HG03135 (cell line): ENCODE measurements around the gene BCL3.
"Not testable (repeated sequence)": the region's sequence is repeated elsewhere in the genome, so short reads cannot be mapped to it uniquely, and the experiment has no call there.

Experiments used
- ATAC-seq: cut with Tn5 transposase; IDR thresholded peaks from one replicate; pipeline ENCODE4 v1.9.1; 2021; ENCODE audit warnings: mild to moderate bottlenecking, moderate library complexity; ENCODE audit not compliant: unreplicated experiment

The BCL3 gene

DNA sequence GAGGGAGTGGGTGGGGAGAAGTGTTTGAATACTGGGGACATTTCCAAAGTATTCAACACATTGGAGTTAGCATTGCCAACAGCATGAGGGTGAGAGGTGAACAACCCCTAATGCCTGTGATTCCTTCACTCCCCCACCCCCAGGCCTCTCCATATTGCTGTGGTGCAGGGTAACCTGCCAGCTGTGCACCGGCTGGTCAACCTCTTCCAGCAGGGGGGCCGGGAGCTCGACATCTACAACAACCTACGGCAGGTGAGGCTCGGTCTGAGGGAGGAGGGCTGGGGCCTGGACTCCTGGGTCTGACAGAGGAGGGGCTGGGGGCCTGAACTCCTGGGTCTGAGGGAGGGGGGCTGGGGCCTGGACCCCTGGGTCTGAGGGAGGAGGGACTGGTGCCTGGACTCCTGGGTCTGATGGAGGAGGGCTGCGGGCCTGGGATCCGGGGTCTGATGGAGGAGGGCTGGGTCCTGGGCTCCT lies 7.6 kb downstream of the BCL3 start:
- no peak for ATAC-seq

DNA sequence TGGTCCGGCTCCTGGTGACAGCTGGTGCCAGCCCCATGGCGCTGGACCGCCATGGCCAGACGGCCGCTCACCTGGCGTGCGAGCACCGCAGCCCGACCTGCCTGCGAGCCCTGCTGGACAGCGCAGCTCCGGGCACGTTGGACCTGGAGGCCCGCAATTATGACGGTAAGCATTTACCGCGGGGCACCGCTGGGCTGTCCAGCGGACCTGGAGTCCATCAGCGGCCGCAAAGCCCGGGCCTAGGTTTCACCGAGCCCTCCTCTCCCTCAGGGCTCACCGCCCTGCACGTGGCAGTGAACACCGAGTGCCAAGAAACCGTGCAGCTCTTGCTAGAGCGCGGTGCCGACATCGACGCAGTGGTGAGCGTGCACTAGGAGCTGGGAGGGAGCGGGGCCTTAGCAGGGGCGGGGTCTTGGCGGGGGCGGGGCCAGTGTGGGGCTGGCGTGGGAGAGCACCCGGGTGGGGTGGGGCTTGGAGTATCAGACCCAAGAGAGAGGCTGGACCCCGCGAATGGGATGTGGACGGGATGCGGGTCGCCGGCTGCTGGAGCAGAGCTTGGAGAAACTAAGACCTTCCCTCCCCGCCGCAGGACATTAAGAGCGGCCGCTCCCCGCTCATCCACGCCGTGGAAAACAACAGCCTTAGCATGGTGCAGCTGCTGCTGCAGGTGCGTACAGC lies 8.7 kb downstream of the BCL3 start:
- no peak for ATAC-seq

DNA sequence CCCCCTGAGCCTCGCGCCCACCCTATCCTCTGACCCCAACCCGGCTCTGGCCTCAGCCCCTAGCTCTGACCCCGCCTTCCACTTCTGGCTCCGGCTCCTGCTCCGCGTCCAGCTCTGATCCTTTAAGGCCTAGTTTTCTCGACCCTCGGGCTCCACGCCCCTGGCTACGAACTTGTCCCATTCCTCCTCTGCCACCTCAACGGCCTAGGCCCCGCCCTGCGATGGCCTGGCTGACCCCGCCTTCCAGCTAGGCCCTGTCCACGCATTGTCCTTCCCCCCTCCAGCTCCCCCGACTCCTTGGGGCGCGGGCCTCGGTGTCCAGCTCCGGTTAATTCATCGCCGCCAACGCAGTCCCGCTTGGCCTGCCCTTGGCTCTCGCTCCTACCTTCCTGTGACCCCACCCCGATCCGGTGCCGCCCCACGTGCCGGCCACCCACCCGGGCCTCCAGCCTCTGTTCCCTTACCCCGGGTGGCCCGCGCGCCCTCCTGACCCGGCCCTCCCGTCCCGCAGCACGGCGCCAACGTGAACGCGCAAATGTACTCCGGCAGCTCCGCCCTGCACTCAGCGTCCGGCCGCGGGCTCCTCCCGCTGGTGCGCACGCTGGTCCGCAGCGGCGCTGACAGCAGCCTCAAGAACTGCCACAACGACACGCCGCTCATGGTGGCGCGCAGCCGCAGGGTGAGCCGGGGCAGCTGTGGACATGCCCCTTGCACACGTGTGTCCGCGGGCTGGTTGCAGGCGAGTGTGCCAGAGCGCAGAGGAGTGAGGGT lies 9.4 kb downstream of the BCL3 start:
- no peak for ATAC-seq

DNA sequence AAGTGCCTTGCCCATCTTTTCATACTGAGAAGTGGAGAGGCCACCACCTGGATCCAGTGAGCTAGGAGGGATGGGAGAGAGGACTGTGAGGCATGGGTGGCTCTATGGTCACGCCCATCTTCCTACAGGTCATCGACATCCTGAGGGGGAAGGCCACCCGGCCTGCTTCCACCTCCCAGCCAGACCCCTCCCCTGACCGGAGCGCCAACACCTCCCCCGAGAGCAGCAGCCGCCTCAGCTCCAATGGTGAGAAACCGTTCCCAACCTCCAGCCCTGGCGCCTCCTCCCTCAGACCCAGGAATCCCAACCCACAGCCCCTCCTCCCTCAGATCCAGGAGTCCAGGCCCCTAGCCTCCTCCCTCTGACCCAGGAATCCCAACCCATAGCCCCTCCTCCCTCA lies 10.1 kb downstream of the BCL3 start:
- no peak for ATAC-seq

DNA sequence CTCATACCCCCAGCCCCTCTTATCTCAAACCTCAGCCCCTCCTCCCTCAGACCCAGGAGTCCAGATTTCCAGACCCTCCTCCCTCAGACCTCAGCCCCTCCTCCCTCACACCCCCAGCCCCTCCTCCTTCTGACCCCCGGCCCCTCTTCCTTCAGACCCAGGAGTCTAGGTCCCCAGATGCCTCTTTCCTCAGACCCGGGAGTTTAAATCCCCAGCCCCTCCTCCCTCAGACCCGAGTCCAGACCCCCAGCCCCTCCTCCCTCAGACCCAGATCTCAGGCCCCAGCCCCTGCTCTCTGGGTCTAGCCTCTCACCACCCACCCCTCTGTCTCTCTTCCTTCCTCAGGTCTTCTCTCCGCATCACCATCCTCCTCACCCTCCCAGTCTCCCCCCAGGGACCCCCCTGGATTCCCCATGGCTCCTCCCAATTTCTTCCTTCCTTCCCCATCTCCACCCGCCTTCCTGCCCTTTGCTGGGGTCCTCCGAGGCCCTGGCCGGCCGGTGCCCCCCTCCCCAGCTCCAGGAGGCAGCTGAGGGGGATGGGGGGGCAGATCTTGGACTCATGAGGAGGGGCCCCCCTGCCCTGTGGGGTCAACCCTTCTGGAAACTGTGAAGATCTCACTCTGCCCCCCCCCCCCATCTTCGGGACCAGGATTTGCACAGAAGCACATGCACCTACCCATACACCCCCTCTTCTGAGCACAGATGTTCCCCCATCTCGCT lies 10.7 kb downstream of the BCL3 start:
- no peak for ATAC-seq

DNA sequence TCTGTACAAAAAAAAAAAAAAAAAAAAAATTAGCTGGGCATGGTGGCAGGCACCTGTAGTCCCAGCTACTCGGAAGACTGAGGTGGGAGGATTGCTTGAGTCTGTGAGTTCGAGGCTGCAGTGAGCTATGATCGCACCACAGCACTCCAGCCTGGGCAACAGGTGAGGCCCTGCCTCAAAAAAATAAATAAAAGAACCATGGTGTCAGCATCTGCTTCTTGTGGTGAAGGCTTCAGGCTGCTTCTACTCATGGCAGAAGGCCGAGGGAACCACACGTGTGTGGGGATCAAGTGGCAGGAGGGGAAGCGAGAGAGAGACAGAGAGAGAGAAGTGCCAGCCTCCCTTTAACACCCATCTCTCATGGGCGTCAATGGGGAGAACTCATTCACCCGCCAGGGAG lies 13.5 kb downstream of the BCL3 start:
- ATAC-seq, result no peak

DNA sequence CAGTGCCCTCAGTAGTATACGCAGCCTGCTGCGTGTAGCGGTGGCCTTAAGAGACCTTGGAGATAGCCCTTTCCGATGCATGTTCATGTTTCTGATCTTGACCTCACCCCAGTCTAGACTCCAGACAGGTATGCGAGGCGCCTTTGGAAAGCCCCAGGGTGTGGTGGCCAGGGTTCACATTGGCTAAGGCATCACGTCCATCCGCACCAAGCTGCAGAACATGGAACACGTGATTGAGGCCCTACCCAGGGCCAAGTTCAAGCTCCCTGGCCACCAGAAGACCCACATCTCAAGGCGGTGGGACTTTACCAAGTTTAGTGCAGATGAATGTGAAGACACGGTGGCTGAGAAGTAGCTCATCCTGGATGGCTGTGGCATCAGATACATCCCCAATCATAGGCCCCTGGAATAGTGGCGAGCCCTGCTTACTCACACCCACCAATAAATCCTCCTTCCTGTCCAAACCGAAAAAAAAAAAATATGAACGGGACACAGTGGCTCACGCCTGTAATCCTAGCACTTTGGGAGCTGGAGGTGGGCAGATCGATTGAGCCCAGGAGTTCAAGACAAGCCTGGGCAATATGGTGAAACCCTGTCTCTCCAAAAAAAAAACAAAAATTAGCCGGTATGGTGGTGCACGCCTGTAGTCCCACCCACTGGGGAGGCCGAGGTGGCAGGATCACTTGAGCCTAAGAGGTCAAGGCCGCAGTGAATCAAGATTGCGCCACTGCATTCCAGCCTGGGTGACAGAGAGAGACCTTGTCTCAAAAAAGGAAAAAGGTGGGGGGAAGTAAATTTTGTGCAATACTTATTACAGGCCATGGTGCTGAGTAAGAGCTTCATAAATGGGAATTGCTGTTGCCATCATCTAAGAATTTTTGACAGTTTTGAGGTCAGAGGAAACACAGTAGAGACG lies 16.8 kb downstream of the BCL3 start:
- no peak for ATAC-seq

DNA sequence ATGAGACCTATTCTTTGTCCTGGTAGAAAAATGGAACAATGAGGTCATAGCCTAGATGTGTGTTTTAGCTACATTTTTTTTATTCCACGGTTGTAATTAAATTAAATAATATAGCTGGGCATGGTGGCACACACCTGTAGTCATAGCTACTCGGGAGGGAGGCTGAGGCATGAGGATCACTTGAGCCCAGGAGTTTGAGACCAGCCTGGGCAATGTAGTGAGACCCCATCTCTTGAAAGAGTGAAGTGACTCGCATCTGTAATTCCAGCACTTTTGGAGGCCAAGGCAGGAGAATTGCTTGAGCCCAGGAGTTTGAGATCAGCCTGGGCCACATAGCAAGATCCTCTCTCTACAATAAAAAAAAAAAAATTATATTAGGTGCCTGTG lies 17.4 kb downstream of the BCL3 start:
- ATAC-seq, result no peak

DNA sequence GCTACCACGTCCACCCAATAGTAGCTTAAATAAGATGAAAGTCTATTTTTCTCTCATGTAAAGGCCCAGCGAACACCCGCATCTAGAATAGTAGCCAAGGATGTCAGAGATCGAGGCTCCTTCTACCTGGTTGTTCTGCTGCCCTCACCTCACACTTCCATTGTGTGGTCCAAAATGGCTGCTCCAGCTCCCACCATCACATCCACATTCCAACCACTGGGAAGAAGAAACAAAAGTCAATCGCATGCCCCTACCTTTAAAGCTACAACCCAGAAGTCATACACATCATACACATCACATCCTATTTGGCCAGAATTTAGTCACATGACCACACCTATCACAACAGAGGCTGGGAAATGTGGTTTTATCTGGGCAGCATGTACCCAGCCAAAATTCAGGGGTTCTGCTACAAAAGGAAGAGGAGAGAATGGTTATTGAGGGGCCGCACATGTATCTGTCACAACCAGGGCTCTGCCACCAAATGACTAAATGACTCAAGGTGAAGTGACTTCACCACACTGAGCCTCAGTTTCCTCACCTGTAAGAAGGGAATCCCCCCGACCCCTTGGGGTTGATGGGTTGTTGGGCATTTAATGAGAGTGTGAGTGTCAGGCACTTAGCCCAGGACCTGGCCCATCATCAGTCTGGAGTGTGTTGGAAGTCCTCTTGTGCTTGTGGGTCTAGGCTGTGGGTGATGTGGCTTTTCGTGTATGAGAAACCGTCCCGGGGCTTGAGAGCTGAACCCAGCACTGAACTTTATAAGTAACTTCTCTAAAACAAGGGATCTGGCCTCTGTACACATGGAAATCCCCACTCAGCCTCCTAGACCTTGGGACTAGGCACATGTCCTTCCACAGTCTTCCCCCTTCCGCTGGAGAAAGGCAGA lies 19.0 kb downstream of the BCL3 start:
- no peak for ATAC-seq

DNA sequence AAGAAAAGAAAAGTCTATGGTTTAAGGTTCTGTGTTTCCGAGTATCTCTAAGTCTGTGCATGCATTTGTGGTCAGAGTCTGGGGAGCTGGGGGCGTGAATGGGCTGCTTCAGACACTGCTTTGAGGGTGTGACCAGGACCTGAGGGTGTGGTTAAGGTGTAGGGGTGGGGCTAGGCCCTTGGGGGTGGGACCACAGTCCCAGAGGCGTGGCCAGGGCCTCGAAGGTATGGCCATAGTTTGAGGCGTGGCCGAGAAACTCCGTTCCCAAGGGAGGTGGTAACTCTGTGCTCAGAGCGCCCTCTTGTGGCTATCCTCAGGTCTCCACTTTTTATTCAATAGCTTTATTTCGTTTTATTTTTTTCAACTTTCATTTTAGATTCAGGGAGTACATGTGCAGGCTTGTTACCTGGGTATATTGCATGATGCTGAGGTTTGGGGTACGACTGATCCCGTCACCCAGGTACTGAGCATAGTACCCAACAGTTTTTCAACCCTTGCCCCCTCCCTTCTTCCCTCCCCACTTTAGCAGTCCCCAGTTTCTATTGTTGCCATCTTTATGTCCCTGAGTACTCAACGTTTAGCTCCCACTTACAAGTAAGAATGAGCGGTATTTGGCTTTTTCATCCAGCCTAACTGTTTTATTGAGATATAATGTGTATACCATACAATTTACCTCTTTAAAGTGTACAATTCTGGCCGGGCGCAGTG lies 22.2 kb downstream of the BCL3 start:
- ATAC-seq, result peak; percentile 94

DNA sequence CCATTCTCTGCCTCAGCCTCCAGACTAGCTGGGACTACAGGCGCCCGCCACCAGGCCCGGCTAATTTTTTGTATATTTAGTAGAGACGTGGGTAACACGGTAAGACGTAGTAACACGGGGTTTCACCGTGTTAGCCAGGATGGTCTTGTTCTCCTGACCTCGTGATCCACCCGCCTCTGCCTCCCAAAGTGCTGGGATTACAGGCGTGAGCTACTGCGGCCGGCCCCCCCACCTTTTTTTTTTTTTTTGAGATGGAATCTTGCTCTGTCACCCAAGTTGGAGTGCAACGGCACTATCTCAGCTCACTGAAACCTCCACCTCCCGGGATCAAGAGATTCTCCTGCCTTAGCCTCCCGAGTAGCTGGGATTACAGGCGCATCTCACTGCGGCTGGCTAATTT lies 23.6 kb downstream of the BCL3 start:
- ATAC-seq, result not testable (repeated sequence)

DNA sequence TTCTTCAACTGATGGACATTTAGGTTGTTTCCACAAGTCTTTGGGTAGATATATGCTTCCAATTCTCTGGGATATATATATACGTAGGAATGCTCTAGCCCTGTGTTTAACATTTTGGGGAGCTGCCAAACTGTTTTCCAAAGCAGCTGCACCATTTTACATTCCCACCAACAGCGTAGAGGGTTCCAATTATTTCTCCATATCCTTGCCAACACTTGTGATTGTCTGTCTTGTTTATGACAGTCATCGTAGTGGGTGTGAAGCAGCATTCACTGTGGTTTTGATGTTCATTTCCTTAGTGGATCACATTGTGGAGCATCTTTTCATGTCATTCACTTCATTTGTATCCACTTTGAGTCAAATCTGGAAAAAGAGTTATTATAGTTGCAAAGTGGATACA lies 24.5 kb downstream of the BCL3 start:
- ATAC-seq, result no peak

DNA sequence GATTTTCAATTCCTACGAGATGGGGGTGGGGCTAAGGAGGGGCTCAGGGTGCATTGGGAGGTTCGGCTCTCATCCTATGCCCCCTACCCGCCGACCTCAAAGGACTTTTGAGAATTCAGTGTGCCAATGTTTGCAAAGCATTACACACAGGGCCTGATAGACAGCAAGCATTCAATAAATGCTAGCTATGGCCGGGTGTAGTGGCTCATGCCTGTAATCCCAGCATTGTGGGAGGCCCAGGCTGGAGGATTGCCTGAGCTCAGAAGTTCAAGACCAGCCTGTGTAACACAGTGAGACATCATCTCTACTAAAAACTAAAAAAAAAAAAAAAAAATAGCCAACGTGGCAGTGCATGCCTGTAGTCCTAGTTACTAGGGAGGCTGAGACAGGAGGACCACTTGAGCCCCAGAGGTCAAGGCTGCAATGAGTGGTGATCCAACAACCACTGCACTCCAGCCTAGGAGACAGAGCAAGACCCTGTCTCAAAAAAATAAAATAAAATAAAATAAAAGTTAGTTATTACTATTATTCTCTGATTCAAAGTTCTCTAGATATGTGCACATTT lies 27.2 kb downstream of the BCL3 start:
- ATAC-seq, result no peak

DNA sequence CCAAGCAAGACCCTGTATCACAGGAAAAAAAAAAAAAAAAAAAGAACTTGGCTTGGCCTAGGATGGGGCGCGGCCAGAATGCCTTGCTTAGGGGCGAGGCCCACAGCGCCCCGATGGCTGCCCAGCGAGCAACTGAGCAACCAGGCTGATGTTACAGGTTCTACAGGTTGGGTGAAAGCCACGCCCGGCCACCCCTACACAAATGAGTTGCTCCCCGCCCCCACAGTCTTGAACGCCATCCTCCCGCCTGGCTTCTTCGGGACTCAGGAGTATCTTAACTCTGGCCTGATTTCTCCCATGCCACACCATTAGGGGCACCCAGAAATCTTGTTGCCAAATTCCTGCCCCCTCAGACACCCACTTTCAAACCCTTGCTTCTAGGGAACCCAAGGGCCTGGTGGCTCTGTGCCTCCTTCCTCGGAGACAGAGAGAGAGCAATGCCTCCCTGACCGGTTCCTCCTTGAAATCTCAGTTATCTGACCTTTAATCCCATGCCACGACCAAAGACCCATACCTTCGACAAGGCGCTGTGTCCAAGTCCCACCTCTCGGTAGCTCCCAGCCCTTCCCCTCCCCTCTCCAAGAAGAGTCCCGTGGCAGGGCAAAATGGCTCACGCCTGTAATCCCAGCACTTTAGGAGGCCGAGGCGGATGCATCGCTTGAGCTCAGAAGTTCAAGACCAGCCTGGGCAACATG lies 28.0 kb downstream of the BCL3 start:
- no peak for ATAC-seq

DNA sequence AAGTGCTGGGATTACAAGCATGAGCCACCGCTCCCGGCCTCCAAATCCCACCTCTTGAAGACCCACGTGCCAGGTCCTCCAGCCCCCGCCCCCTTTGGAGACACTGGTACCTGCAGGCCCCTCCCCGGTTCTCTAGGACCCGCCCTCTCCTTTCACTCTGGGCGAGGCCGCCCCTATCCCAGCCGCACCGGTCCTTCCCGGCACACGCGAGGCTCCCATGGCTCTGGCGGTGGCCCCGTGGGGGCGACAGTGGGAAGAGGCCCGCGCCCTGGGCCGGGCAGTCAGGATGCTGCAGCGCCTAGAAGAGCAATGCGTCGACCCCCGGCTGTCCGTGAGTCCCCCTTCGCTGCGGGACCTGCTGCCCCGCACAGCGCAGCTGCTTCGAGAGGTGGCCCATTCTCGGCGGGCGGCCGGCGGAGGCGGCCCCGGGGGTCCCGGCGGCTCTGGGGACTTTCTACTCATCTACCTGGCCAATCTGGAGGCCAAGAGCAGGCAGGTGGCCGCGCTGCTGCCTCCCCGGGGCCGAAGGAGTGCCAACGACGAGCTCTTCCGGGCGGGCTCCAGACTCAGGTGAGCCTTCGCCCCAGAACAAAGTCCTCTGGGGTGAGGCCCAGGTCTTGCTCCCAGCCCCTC lies 29.3 kb downstream of the BCL3 start, which contains the start of gene CBLC:
CBLC (plus strand) TSS at position 176 of the 633 bp plus-strand sequence; CDS start at position 218, 42 bp downstream.
- ATAC-seq, result no peak

DNA sequence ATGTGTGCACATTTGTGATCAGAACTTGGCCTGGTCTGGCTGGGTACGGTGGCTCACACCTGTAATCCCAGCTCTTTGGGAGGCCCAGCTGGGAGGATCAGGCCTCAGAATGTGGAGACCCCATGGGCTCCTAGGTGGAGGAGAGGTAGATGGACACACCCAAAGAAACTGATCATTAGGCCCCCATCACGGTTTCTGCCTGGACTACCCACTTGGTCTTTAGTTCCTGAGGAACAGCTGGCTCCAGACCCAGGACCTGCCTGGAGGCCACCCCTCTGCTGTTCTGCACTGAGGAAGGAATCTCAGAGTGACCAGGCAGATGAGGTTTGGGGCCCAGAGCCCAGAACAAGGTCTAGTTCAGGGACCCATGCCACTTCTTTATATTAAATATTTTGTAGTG lies 30.6 kb downstream of the BCL3 start:
- no peak for ATAC-seq

DNA sequence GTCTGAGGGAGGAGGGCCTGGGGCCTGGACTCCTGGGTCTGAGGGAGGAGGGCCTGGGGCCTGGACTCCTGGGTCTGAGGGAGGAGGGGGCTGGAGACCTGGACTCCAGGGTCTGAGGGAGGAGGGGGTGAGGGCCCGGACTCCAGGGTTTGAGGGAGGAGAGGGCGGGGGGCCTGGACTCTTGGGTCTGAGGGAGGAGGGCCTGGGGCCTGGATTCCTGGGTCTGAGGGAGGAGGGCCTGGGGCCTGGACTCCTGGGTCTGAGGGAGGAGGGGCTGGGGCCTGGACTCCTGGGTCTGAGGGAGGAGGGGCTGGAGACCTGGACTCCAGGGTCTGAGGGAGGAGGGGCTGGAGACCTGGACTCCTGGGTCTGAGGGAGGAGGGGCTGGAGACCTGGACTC lies 33.2 kb downstream of the BCL3 start:
- ATAC-seq, result not testable (repeated sequence)

DNA sequence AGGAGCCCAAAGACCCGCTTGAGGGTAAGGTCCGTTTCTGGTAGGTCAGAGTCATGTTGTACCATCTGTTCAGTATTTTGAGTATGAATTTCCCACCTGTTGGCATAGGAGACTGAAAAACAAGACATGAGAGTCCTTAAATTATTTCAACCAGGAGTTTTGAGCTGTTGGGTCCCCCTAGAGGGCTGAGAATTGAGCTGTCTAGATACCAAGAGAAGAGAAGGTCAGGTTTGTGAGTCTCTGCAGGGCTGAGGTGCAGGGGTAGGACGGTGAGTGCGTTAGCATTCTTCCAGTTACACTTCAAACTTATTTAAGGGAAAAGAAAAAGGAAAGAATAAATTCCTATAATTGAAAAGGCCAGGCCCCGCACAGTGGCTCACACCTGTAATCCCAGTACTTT lies 34.2 kb downstream of the BCL3 start:
- no peak for ATAC-seq
